GM19023 (cell line): Measurements from ENCODE around the gene NPAS4.

Experiments used
- ATAC-seq: cut with Tn5 transposase; IDR thresholded peaks from one replicate; pipeline ENCODE4 v1.9.1; 2021; ENCODE audit warnings: mild to moderate bottlenecking, moderate library complexity; ENCODE audit not compliant: unreplicated experiment

Gene NPAS4

DNA sequence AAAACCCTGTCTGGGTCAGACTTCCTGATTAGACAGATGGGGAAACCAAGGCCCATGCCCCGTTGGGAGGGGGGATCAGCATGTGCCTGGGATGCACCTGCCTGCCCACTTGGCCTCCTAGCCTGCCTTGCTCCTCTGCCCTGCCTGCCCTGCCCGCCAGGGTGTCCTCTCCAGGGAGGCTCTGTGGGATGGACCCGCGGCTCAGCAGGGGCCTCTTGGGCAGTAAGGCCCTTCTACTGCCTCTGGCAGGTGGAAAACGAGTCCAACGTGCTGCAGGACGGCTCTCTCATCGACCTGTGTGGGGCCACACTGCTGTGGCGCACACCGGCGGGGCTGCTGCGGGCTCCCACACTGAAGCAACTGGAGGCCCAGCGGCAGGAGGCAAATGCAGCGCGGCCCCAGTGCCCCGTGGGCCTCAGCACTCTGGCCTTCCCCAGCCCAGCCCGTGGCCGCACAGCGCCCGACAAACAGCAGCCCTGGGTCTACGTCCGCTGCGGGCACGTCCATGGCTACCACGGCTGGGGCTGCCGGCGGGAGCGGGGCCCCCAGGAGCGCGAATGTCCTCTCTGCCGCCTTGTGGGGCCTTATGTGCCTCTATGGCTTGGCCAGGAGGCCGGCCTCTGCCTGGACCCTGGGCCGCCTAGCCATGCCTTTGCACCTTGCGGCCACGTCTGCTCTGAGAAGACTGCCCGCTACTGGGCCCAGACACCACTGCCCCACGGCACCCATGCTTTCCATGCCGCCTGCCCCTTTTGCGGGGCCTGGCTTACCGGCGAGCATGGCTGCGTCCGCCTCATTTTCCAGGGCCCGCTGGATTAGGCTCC lies 54.7 kb downstream of the NPAS4 start:
- no peak for ATAC-seq
